Central memory CD4-positive, alpha-beta T cell (primary cell): ENCODE results near the gene ITPR2.
"Not testable (repeated sequence)": the region's sequence is repeated elsewhere in the genome, so short reads cannot be mapped to it uniquely, and the experiment has no call there.

Experiments used
- DNase-seq: peaks from one replicate; pipeline ENCODE4 v3.0.0; 2022

Gene ITPR2

GRCh38 chr12:26729137-26729671, 103.8 kb downstream of the ITPR2 start:
- not testable (repeated sequence) for DNase-seq

GRCh38 chr12:26728205-26729050, 104.6 kb downstream of the ITPR2 start:
- DNase-seq, result no peak

GRCh38 chr12:26727482-26728204, 105.4 kb downstream of the ITPR2 start:
- DNase-seq, result no peak

GRCh38 chr12:26726956-26727355, 106.0 kb downstream of the ITPR2 start:
- no peak for DNase-seq

- no peak for DNase-seq
These were observed 107.6 kb downstream of the ITPR2 start for GRCh38 chr12:26725276-26725916.

- DNase-seq, result no peak
These were observed 108.7 kb downstream of the ITPR2 start for GRCh38 chr12:26724309-26724702.

- no peak for DNase-seq
These were observed 109.3 kb downstream of the ITPR2 start for GRCh38 chr12:26723379-26724308.

- DNase-seq, result no peak
These were observed 111.2 kb downstream of the ITPR2 start for GRCh38 chr12:26721800-26722199.

GRCh38 chr12:26719852-26720251, 113.1 kb downstream of the ITPR2 start:
- DNase-seq, result no peak

- no peak for DNase-seq
These were observed 115.2 kb downstream of the ITPR2 start for GRCh38 chr12:26717757-26718156.

GRCh38 chr12:26715232-26715631, 117.8 kb downstream of the ITPR2 start:
- no peak for DNase-seq

GRCh38 chr12:26713885-26714383, 119.1 kb downstream of the ITPR2 start:
- no peak for DNase-seq

GRCh38 chr12:26712892-26713291, 120.1 kb downstream of the ITPR2 start:
- no peak for DNase-seq

- DNase-seq, result no peak
These were observed 121.4 kb downstream of the ITPR2 start for GRCh38 chr12:26711569-26711968.

GRCh38 chr12:26711072-26711471, 121.9 kb downstream of the ITPR2 start:
- DNase-seq, result no peak

- no peak for DNase-seq
These were observed 127.1 kb downstream of the ITPR2 start for GRCh38 chr12:26705851-26706250.

- no peak for DNase-seq
These were observed 128.1 kb downstream of the ITPR2 start for GRCh38 chr12:26704684-26705460.

- DNase-seq, result no peak
These were observed 128.8 kb downstream of the ITPR2 start for GRCh38 chr12:26704214-26704613.

- DNase-seq, result no peak
These were observed 130.3 kb downstream of the ITPR2 start for GRCh38 chr12:26702741-26703140.

- DNase-seq, result peak; percentile 13
These were observed 131.3 kb downstream of the ITPR2 start for GRCh38 chr12:26701604-26702215.

- DNase-seq, result no peak
These were observed 132.6 kb downstream of the ITPR2 start for GRCh38 chr12:26700430-26700829.
